Fibroblast of villous mesenchyme (primary cell): ENCODE data around the gene EIF4E1B. TPM values are rescaled to one million over a fixed set of nuclear protein-coding genes. Genes with fewer than 3 reads are reported as not detected.
"Not testable (repeated sequence)": the region's sequence is repeated elsewhere in the genome, so short reads cannot be mapped to it uniquely, and the experiment has no call there.

Source experiments
- DNase-seq: peaks from one replicate; pipeline ENCODE4 v3.0.0-alpha.2; 2010; ENCODE audit warnings: low read depth
- H3K4me3 ChIP-seq: 2 replicates; pipeline ENCODE4 v1.5.1; 2011; ENCODE audit warnings: low read depth, mild to moderate bottlenecking, low read length
- CTCF ChIP-seq: IDR thresholded peaks from 2 replicates; pipeline ENCODE4 v1.5.1; 2012; ENCODE audit warnings: low read depth, mild to moderate bottlenecking, low read length; ENCODE audit not compliant: insufficient read depth
- total RNA-seq: library from RNA; depleted of rRNA; stranded (reverse); fragments of >200 nt; gene quantifications from 2 replicates; pipeline ENCODE4 v1.2.3, GENCODE V29; 2012

Gene EIF4E1B
- total RNA-seq, 1 donor = not detected

GRCh38 chr5:176590035-176590717 is 40.3 kb upstream of the EIF4E1B start:
- TF ChIP-seq CTCF = no peak
- DNase-seq = no peak
- no peak overlapping the region for H3K4me3 ChIP-seq

GRCh38 chr5:176591667-176592066 is 38.8 kb upstream of the EIF4E1B start:
- not testable (repeated sequence) for H3K4me3 ChIP-seq, DNase-seq

DNA sequence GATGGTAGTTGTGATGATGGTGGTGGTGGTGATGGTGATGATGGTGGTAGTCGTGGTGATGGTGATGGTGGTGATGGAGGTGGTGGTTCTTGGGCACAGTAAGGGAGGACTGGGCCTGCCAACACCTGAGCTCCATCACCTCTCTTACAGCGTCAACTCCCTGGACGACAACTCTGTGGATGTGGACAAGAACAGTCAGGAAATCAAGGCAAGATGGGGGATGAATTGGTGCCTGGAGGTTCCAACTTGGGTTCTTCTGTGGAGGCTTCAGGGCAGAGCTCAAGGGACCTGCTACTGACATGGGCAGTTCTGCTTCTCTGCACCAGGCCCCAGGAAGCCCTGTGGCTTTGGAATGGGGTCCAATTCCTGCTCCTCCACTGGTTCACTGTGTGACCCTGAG is 37.9 kb upstream of the EIF4E1B start:
- no peak for TF ChIP-seq CTCF
- no peak for DNase-seq
- H3K4me3 ChIP-seq = no peak overlapping the region

DNA sequence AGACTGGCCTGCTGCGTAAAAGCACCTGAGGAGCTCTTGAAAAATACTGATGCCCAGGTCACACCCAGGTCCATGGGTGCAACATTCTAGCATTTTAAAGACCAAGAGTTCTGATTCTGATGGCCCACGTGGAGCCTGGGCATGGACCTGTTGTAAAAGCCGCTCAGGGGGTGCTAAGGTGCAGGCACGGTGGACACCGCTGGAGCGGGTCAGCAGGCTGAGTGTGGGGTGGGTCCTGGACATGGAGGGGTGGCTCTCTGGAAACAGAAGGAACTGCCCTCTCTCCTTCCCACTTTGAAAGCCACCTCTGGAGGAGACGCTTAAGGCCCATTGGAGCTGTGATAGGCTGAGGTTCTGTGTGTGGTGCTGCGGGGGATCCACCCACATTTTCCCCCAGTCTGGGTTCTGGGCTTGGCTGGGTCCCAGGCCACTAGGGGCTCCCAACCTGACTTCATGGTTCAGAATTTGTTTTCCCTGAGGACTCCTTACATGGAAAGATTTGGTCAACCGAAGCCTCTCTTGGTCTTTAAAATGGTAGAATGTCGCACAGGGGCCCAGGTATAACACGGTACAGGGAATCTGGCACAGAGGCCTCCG is 37.1 kb upstream of the EIF4E1B start:
- no peak overlapping the region for H3K4me3 ChIP-seq
- TF ChIP-seq CTCF = no peak
- no peak for DNase-seq

- no peak for TF ChIP-seq CTCF
- no peak overlapping the region for H3K4me3 ChIP-seq
Measured at GRCh38 chr5:176594554-176594953, 35.9 kb upstream of the EIF4E1B start.

DNA sequence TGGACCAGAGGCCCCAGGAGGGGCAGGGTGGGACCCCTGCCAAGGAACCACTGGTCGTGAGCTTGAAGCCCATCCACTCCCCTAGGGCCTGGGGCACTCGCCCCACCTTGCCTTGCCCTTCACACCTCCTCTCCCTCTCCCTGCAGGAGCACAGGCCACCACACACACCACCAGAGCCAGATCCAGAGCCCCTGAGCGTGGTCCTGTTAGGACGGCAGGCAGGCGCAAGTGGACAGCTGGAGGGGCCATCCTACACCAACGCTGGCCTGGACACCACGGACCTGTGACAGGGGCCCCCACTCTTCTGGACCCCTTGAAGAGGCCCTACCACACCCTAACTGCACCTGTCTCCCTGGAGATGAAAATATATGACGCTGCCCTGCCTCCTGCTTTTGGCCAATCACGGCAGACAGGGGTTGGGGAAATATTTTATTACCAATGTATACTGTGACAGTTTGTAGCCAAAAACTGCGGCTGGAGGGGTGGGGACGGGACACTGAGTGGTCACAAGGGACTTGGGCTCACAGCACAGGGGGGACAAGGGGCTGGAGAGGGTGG is 35.0 kb upstream of the EIF4E1B start:
- TF ChIP-seq CTCF = no peak
- no peak overlapping the region for H3K4me3 ChIP-seq
- DNase-seq = no peak

More at GRCh38 chr5:176594554-176594953, 35.9 kb upstream of the EIF4E1B start:
- no peak for DNase-seq

DNA sequence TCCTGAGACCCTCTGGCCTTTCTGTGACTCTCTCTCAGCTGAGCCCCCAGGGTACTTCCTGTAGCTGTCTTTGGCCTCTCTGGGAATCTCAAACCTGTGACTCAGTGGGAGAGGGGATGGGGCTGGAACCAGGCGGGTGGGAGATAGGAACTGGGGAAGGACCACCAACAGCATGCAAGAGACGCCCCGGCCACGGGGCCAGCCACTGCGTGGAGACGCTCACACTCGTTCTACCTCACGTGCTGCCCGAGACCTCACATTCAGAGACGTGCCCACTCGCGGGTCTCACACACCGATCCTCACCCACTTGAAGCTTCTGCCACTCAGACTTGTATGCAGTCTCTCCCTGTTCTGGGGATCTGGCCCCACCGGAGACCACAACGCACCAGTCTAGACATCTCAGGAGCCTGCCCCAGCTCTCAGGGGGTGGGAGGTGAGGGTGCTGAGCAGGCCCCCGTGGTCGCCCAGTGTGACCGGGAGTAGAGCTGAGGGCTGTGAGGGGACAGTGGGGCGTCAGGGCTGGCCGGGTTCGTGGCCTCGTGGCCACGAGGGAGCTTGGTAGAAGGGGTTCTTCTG is 34.3 kb upstream of the EIF4E1B start:
- H3K4me3 ChIP-seq = no peak overlapping the region
- DNase-seq = no peak
- no peak for TF ChIP-seq CTCF
